ENCODE results near the gene TEX53. TPM values are rescaled to one million over a fixed set of nuclear protein-coding genes. Genes with fewer than 3 reads are reported as not detected.

The TEX53 gene
- total RNA-seq, 1 donor from 2014 or later = not detected

GRCh38 chr9:114691046-114691955 is 33.7 kb upstream of the TEX53 start:
- Histone ChIP-seq H3K27ac (ENCODE audit: low read depth, low read length) (no peak overlapping the region), H3K9ac (ENCODE audit: low read depth in 1 of 3, low read length in 3 of 3) (no peak overlapping the region), H3K36me3 (ENCODE audit: control insufficient read depth in 3 of 3, insufficient read depth in 3 of 3, low read length in 3 of 3) (no peaks in the 10 kb centered on the region), H3K4me3 (ENCODE audit: low read length in 3 of 3) (no peak overlapping the region), H3K27me3 (ENCODE audit: control insufficient read depth in 3 of 3, insufficient read depth in 3 of 3, low read length in 3 of 3) (no peaks in the 10 kb centered on the region), H3K4me1 (ENCODE audit: control insufficient read depth in 3 of 3, insufficient read depth in 3 of 3, low read length in 3 of 3) (no peaks in the 10 kb centered on the region), H3K9me3 (ENCODE audit: control insufficient read depth in 3 of 3, low read length in 3 of 3) (no peaks in the 10 kb centered on the region)

GRCh38 chr9:114690308-114690707 is 32.7 kb upstream of the TEX53 start:
- Histone ChIP-seq H3K27ac (ENCODE audit: low read depth, low read length) (no peak overlapping the region), H3K9ac (ENCODE audit: low read depth in 1 of 3, low read length in 3 of 3) (no peak overlapping the region), H3K4me3 (ENCODE audit: low read length in 3 of 3) (no peak overlapping the region), H3K27me3 (ENCODE audit: control insufficient read depth in 3 of 3, insufficient read depth in 3 of 3, low read length in 3 of 3) (no peaks in the 10 kb centered on the region), H3K9me3 (ENCODE audit: control insufficient read depth in 3 of 3, low read length in 3 of 3) (no peaks in the 10 kb centered on the region), H3K4me1 (ENCODE audit: control insufficient read depth in 3 of 3, insufficient read depth in 3 of 3, low read length in 3 of 3) (no peaks in the 10 kb centered on the region), H3K36me3 (ENCODE audit: control insufficient read depth in 3 of 3, insufficient read depth in 3 of 3, low read length in 3 of 3) (no peaks in the 10 kb centered on the region)

- no peaks in the 10 kb centered on the region for H3K4me1 ChIP-seq (ENCODE audit: control insufficient read depth in 3 of 3, insufficient read depth in 3 of 3, low read length in 3 of 3)
- H3K27ac ChIP-seq (ENCODE audit: low read depth, low read length) = no peak overlapping the region
- H3K27me3 ChIP-seq (ENCODE audit: control insufficient read depth in 3 of 3, insufficient read depth in 3 of 3, low read length in 3 of 3) = no peaks in the 10 kb centered on the region
- H3K9ac ChIP-seq (ENCODE audit: low read depth in 1 of 3, low read length in 3 of 3) = no peak overlapping the region
- no peak overlapping the region for H3K4me3 ChIP-seq (ENCODE audit: low read length in 3 of 3)
- no peaks in the 10 kb centered on the region for H3K36me3 ChIP-seq (ENCODE audit: control insufficient read depth in 3 of 3, insufficient read depth in 3 of 3, low read length in 3 of 3)
- H3K9me3 ChIP-seq (ENCODE audit: control insufficient read depth in 3 of 3, low read length in 3 of 3) = no peaks in the 10 kb centered on the region
Observed at GRCh38 chr9:114689813-114690212, 32.2 kb upstream of the TEX53 start.

DNA sequence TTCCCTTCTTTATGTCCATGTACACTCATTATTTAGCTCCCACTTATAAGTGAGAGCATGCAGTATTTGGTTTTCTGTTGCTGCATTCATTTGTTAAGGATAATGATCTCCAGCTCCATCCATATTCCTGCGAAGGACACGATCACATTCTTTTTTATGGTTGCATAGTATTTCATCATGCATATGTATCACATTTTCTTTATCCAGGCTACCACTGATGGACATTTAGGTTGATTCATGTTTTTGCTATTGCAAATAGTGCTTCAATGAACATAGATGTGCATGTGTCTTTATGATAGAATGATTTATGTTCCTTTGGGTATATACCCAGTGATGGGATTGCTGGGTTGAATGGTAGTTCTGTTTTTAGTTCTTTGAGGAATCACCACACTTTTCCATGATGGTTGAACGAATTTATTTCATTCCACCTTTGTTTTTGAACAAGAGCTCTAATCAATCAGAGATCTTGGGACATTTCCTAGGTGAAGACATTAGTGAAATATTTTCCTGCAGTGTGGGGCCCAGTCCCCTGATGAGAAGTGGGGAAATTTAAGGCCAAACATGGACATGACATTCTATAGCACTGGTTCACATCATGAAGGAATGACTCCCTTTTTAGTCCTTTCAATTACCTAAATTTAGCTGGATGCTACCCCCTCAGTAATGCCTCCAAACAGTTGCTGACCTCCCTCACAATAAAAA is 31.5 kb upstream of the TEX53 start:
- Histone ChIP-seq H3K4me3 (ENCODE audit: low read length in 3 of 3) (no peak overlapping the region), H3K9me3 (ENCODE audit: control insufficient read depth in 3 of 3, low read length in 3 of 3) (no peaks in the 10 kb centered on the region), H3K27ac (ENCODE audit: low read depth, low read length) (no peak overlapping the region), H3K36me3 (ENCODE audit: control insufficient read depth in 3 of 3, insufficient read depth in 3 of 3, low read length in 3 of 3) (no peaks in the 10 kb centered on the region), H3K27me3 (ENCODE audit: control insufficient read depth in 3 of 3, insufficient read depth in 3 of 3, low read length in 3 of 3) (no peaks in the 10 kb centered on the region), H3K9ac (ENCODE audit: low read depth in 1 of 3, low read length in 3 of 3) (no peak overlapping the region), H3K4me1 (ENCODE audit: control insufficient read depth in 3 of 3, insufficient read depth in 3 of 3, low read length in 3 of 3) (no peaks in the 10 kb centered on the region)

DNA sequence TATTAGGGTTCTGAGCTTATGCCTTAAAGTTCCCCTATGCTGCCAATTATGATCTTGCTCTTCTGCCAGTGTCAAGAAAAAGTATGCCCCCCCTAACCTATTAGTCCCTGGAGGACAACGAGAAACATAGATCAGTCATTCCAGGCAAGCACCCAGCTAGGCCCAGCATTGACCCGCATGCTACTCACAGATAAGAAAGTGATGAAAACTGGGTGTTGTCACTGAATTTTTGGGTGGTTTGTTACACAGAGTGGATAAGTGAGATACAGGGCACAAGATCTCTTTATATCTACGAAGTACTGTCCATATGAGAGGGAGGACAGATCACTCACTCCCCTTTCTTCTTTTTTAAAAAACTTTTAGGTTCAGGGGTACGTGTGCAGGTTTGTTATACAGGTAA is 30.8 kb upstream of the TEX53 start:
- no peaks in the 10 kb centered on the region for H3K4me1 ChIP-seq (ENCODE audit: control insufficient read depth in 3 of 3, insufficient read depth in 3 of 3, low read length in 3 of 3)
- H3K36me3 ChIP-seq (ENCODE audit: control insufficient read depth in 3 of 3, insufficient read depth in 3 of 3, low read length in 3 of 3) = no peaks in the 10 kb centered on the region
- no peak overlapping the region for H3K9ac ChIP-seq (ENCODE audit: low read depth in 1 of 3, low read length in 3 of 3)
- no peak overlapping the region for H3K4me3 ChIP-seq (ENCODE audit: low read length in 3 of 3)
- H3K9me3 ChIP-seq (ENCODE audit: control insufficient read depth in 3 of 3, low read length in 3 of 3) = no peaks in the 10 kb centered on the region
- no peaks in the 10 kb centered on the region for H3K27me3 ChIP-seq (ENCODE audit: control insufficient read depth in 3 of 3, insufficient read depth in 3 of 3, low read length in 3 of 3)
- no peak overlapping the region for H3K27ac ChIP-seq (ENCODE audit: low read depth, low read length)

DNA sequence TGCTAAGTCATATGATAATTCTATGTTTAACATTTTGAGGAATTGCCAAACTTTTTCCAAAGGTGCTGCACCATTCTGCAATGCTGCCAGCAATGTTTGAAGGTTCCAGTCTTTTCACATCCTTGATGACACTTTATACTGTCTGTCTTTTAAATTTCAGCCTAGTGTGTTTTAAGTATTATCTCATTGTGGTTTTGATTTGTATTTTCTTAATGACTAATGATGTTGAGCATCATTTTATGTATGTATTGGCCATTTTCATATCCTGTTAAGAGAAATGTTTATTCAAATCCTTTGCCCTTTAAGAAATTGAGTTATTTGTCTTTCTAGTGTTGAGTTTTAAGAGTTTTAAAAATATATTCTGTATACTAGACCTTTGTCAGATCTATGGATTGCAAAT is 29.4 kb upstream of the TEX53 start:
- no peaks in the 10 kb centered on the region for H3K36me3 ChIP-seq (ENCODE audit: control insufficient read depth in 3 of 3, insufficient read depth in 3 of 3, low read length in 3 of 3)
- no peak overlapping the region for H3K27ac ChIP-seq (ENCODE audit: low read depth, low read length)
- H3K27me3 ChIP-seq (ENCODE audit: control insufficient read depth in 3 of 3, insufficient read depth in 3 of 3, low read length in 3 of 3) = no peaks in the 10 kb centered on the region
- no peak overlapping the region for H3K4me3 ChIP-seq (ENCODE audit: low read length in 3 of 3)
- no peaks in the 10 kb centered on the region for H3K9me3 ChIP-seq (ENCODE audit: control insufficient read depth in 3 of 3, low read length in 3 of 3)
- no peak overlapping the region for H3K9ac ChIP-seq (ENCODE audit: low read depth in 1 of 3, low read length in 3 of 3)
- H3K4me1 ChIP-seq (ENCODE audit: control insufficient read depth in 3 of 3, insufficient read depth in 3 of 3, low read length in 3 of 3) = no peaks in the 10 kb centered on the region

- no peaks in the 10 kb centered on the region for H3K4me1 ChIP-seq (ENCODE audit: control insufficient read depth in 3 of 3, insufficient read depth in 3 of 3, low read length in 3 of 3)
- H3K27ac ChIP-seq (ENCODE audit: low read depth, low read length) = no peak overlapping the region
- no peaks in the 10 kb centered on the region for H3K36me3 ChIP-seq (ENCODE audit: control insufficient read depth in 3 of 3, insufficient read depth in 3 of 3, low read length in 3 of 3)
- H3K27me3 ChIP-seq (ENCODE audit: control insufficient read depth in 3 of 3, insufficient read depth in 3 of 3, low read length in 3 of 3) = no peaks in the 10 kb centered on the region
- no peaks in the 10 kb centered on the region for H3K9me3 ChIP-seq (ENCODE audit: control insufficient read depth in 3 of 3, low read length in 3 of 3)
- no peak overlapping the region for H3K4me3 ChIP-seq (ENCODE audit: low read length in 3 of 3)
- no peak overlapping the region for H3K9ac ChIP-seq (ENCODE audit: low read depth in 1 of 3, low read length in 3 of 3)
Observed at GRCh38 chr9:114685951-114686350, 28.3 kb upstream of the TEX53 start.

- Histone ChIP-seq H3K36me3 (ENCODE audit: control insufficient read depth in 3 of 3, insufficient read depth in 3 of 3, low read length in 3 of 3) (no peaks in the 10 kb centered on the region), H3K27ac (ENCODE audit: low read depth, low read length) (no peak overlapping the region), H3K4me3 (ENCODE audit: low read length in 3 of 3) (no peak overlapping the region), H3K9me3 (ENCODE audit: control insufficient read depth in 3 of 3, low read length in 3 of 3) (no peaks in the 10 kb centered on the region), H3K4me1 (ENCODE audit: control insufficient read depth in 3 of 3, insufficient read depth in 3 of 3, low read length in 3 of 3) (no peaks in the 10 kb centered on the region), H3K9ac (ENCODE audit: low read depth in 1 of 3, low read length in 3 of 3) (no peak overlapping the region), H3K27me3 (ENCODE audit: control insufficient read depth in 3 of 3, insufficient read depth in 3 of 3, low read length in 3 of 3) (peaks cover 0 to 4% (median 0%) of the 10 kb centered on the region in 3 donors)
Observed at GRCh38 chr9:114684036-114684435, 26.4 kb upstream of the TEX53 start.

GRCh38 chr9:114682846-114683245 is 25.2 kb upstream of the TEX53 start:
- no peak overlapping the region for H3K27ac ChIP-seq (ENCODE audit: low read depth, low read length)
- no peaks in the 10 kb centered on the region for H3K9me3 ChIP-seq (ENCODE audit: control insufficient read depth in 3 of 3, low read length in 3 of 3)
- peaks cover 0 to 4% (median 0%) of the 10 kb centered on the region in 3 donors for H3K27me3 ChIP-seq (ENCODE audit: control insufficient read depth in 3 of 3, insufficient read depth in 3 of 3, low read length in 3 of 3)
- H3K4me1 ChIP-seq (ENCODE audit: control insufficient read depth in 3 of 3, insufficient read depth in 3 of 3, low read length in 3 of 3) = no peaks in the 10 kb centered on the region
- no peak overlapping the region for H3K4me3 ChIP-seq (ENCODE audit: low read length in 3 of 3)
- no peaks in the 10 kb centered on the region for H3K36me3 ChIP-seq (ENCODE audit: control insufficient read depth in 3 of 3, insufficient read depth in 3 of 3, low read length in 3 of 3)
- no peak overlapping the region for H3K9ac ChIP-seq (ENCODE audit: low read depth in 1 of 3, low read length in 3 of 3)

All from skeletal muscle tissue (tissue), 4 donors.